Astrocyte (in vitro differentiated cells and primary cell): ENCODE results near the gene HFE. TPM values are rescaled to one million over a fixed set of nuclear protein-coding genes. Genes with fewer than 3 reads are reported as not detected.
"Not testable (repeated sequence)": the region's sequence is repeated elsewhere in the genome, so short reads cannot be mapped to it uniquely, and the experiment has no call there.

Experiments used
- DNase-seq: peaks from one replicate; pipeline ENCODE4 v3.0.0-alpha.2; 2010; ENCODE audit warnings: low read depth
- FAIRE-seq: peaks from 2 replicates; lab custom pipeline; 2011; peaks lifted over from hg19 to GRCh38; lab: Jason Lieb, UNC
- H2AFZ ChIP-seq: 2 replicates; pipeline ENCODE4 v1.6.0; 2012; ENCODE audit warnings: low read depth, low read length, inconsistent platforms
- H3K27ac ChIP-seq: 2 replicates; pipeline ENCODE4 v1.5.1; 2011; ENCODE audit warnings: low read depth, low read length, inconsistent platforms
- H3K27me3 ChIP-seq: 2 replicates; pipeline ENCODE4 v1.6.0; 2011; ENCODE audit warnings: low read length, inconsistent platforms; ENCODE audit not compliant: insufficient read depth
- H3K36me3 ChIP-seq: 2 replicates; pipeline ENCODE4 v1.5.1; 2011; ENCODE audit warnings: low read length, inconsistent platforms; ENCODE audit not compliant: insufficient read depth
- H3K4me1 ChIP-seq: 2 replicates; pipeline ENCODE4 v1.5.1; 2011; ENCODE audit warnings: low read length, inconsistent platforms; ENCODE audit not compliant: insufficient read depth
- H3K4me2 ChIP-seq: 2 replicates; pipeline ENCODE4 v1.6.0; 2012; ENCODE audit warnings: low read length, inconsistent platforms
- H3K4me3 ChIP-seq: 2 replicates; pipeline ENCODE4 v1.5.1; 2011; ENCODE audit warnings: low read depth, mild to moderate bottlenecking, low read length, inconsistent platforms; ENCODE audit not compliant: insufficient read depth
- H3K79me2 ChIP-seq: 2 replicates; pipeline ENCODE4 v1.6.0; 2012; ENCODE audit warnings: mild to moderate bottlenecking, low read length, inconsistent platforms; ENCODE audit not compliant: insufficient read depth
- H3K9ac ChIP-seq: 2 replicates; pipeline ENCODE4 v1.6.0; 2012; ENCODE audit warnings: mild to moderate bottlenecking, low read length, inconsistent platforms
- H3K9me3 ChIP-seq: 2 replicates; pipeline ENCODE4 v1.5.1; 2012; ENCODE audit warnings: low read depth, mild to moderate bottlenecking, low read length, inconsistent platforms; ENCODE audit not compliant: insufficient read depth
- H4K20me1 ChIP-seq: 2 replicates; pipeline ENCODE4 v1.6.0; 2012; ENCODE audit warnings: low read length, inconsistent platforms; ENCODE audit not compliant: insufficient read depth
- H3K27ac Mint-ChIP-seq: one replicate; pipeline ENCODE4 v1.8.0; 2021; ENCODE audit warnings: mild to moderate bottlenecking, mixed read lengths; ENCODE audit not compliant: unreplicated experiment
- H3K27me3 Mint-ChIP-seq: one replicate; pipeline ENCODE4 v1.8.0; 2021; ENCODE audit warnings: low read depth, mixed read lengths; ENCODE audit not compliant: unreplicated experiment
- H3K36me3 Mint-ChIP-seq: one replicate; pipeline ENCODE4 v1.8.0; 2021; ENCODE audit warnings: low read depth, mixed read lengths; ENCODE audit not compliant: unreplicated experiment
- H3K4me1 Mint-ChIP-seq: one replicate; pipeline ENCODE4 v1.8.0; 2021; ENCODE audit warnings: low read depth, mixed read lengths; ENCODE audit not compliant: unreplicated experiment
- H3K4me3 Mint-ChIP-seq: one replicate; pipeline ENCODE4 v1.8.0; 2021; ENCODE audit warnings: mild to moderate bottlenecking, moderate library complexity, mixed read lengths; ENCODE audit not compliant: unreplicated experiment
- H3K9me3 Mint-ChIP-seq: one replicate; pipeline ENCODE4 v1.8.0; 2021; ENCODE audit warnings: mild to moderate bottlenecking, mixed read lengths; ENCODE audit not compliant: unreplicated experiment
- EZH2 ChIP-seq: IDR thresholded peaks from 2 replicates; pipeline ENCODE4 v1.6.1; 2012; ENCODE audit warnings: mild to moderate bottlenecking, low read length, inconsistent platforms; ENCODE audit not compliant: insufficient read depth
- total RNA-seq: library from RNA; stranded (reverse); gene quantifications from 2 replicates; pipeline ENCODE4 v1.2.1, GENCODE V29; 2021
- TF ChIP-seq, protein P1 (sequence below): IDR thresholded peaks from 2 replicates; pipeline ENCODE4 v1.5.1; 2011; ENCODE audit warnings: low read depth, mild to moderate bottlenecking, inconsistent platforms, low read length, moderate library complexity; ENCODE audit not compliant: insufficient read depth

HFE gene
- total RNA-seq, 1 donor from 2014 or later: 5.7 TPM

DNA sequence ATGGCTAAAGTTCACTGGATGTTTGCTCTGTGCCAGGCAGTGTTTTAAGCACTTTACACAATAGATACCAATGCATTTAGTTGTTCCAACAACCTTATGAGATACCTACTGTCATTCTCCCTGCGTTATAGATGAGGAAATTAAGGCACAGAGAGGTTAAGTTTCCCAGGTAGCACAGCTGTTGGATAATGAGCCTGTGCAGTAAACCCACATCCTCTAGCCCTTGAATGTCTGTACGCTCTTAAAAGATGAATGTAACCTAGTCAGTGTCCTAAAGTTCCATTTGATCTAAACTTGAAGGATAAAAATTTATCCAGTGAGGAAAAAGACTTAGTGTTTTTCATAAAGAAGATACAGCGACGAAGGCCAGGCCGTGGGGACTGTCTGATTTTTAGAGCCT, 28.0 kb downstream of the HFE start:
- Histone ChIP-seq H3K27ac (no peak overlapping the region), H3K27me3 (no peaks in the 10 kb centered on the region), H2AFZ (no peak overlapping the region), H3K36me3 (no peaks in the 10 kb centered on the region), H3K9me3 (no peaks in the 10 kb centered on the region), H4K20me1 (no peaks in the 10 kb centered on the region), H3K9ac (no peak overlapping the region), H3K4me1 (no peaks in the 10 kb centered on the region), H3K4me2 (no peak overlapping the region), H3K4me3 (no peak overlapping the region), H3K79me2 (no peaks in the 10 kb centered on the region)
- Mint-ChIP-seq H3K4me1 (no peaks in the 10 kb centered on the region), H3K4me3 (no peak overlapping the region), H3K27ac (no peak overlapping the region), H3K36me3 (peaks cover 4% of the 10 kb centered on the region), H3K27me3 (no peaks in the 10 kb centered on the region), H3K9me3 (no peaks in the 10 kb centered on the region)
- no peak for FAIRE-seq
- TF ChIP-seq, protein P1, sequence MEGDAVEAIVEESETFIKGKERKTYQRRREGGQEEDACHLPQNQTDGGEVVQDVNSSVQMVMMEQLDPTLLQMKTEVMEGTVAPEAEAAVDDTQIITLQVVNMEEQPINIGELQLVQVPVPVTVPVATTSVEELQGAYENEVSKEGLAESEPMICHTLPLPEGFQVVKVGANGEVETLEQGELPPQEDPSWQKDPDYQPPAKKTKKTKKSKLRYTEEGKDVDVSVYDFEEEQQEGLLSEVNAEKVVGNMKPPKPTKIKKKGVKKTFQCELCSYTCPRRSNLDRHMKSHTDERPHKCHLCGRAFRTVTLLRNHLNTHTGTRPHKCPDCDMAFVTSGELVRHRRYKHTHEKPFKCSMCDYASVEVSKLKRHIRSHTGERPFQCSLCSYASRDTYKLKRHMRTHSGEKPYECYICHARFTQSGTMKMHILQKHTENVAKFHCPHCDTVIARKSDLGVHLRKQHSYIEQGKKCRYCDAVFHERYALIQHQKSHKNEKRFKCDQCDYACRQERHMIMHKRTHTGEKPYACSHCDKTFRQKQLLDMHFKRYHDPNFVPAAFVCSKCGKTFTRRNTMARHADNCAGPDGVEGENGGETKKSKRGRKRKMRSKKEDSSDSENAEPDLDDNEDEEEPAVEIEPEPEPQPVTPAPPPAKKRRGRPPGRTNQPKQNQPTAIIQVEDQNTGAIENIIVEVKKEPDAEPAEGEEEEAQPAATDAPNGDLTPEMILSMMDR: no peak
- TF ChIP-seq EZH2: no peak
- DNase-seq: no peak

DNA sequence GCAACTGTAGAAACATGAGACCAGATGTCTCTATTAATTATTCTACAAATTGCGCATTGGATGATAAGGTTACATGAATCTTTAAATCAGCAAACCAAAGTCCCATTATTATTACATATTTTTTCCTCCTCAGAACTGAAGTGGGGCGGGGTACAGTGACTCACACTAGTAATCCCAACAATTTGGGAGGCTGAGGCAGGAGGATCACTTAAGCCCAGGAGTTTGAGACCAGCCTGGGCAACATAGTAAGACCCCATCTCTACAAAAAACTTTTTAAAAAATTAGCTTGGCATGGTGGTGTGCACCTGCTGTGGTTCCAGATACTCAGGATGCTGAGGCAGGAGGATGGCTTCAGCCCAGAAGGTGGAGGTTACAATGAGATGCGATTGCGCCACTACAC, 29.0 kb downstream of the HFE start:
- DNase-seq (no peak), FAIRE-seq (no peak)
- no peak for TF ChIP-seq EZH2
- TF ChIP-seq, protein P1: no peak
- peaks cover 5% of the 10 kb centered on the region for H3K4me1 ChIP-seq
- H3K27me3 Mint-ChIP-seq: no peaks in the 10 kb centered on the region
- H3K4me1 Mint-ChIP-seq: peaks cover 8% of the 10 kb centered on the region
- H3K4me3 Mint-ChIP-seq: no peak overlapping the region
- H3K36me3 Mint-ChIP-seq: peaks cover 4% of the 10 kb centered on the region
- H3K4me2 ChIP-seq: no peak overlapping the region
- no peaks in the 10 kb centered on the region for H3K9me3 ChIP-seq
- H2AFZ ChIP-seq: no peak overlapping the region
- H3K4me3 ChIP-seq: no peak overlapping the region
- no peak overlapping the region for H3K9ac ChIP-seq
- H3K79me2 ChIP-seq: no peaks in the 10 kb centered on the region
- no peaks in the 10 kb centered on the region for H4K20me1 ChIP-seq
- H3K36me3 ChIP-seq: no peaks in the 10 kb centered on the region
- no peak overlapping the region for H3K27ac ChIP-seq
- H3K9me3 Mint-ChIP-seq: no peaks in the 10 kb centered on the region
- H3K27me3 ChIP-seq: no peaks in the 10 kb centered on the region
- no peak overlapping the region for H3K27ac Mint-ChIP-seq

DNA sequence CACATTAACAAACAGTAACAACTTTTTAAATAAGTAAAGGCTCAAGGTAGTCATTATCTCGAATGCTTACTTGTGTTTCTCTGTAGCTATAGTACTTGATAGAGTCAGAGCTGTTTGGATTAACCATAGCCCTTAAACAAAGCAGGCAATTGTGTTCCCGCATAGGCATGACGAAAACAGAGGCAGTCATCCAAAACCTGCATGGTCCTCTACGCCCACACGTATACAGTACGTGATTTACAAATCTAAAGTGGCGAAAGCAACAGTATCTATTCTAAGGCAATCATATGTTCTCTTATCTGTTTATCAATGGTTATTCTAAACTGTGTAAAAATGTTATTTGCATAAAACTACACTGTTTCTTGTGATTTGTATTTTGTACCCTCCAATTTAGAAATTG, 31.8 kb downstream of the HFE start:
- TF ChIP-seq, protein P1: no peak
- TF ChIP-seq EZH2: no peak
- Mint-ChIP-seq H3K27ac (no peak overlapping the region), H3K36me3 (peaks cover 4% of the 10 kb centered on the region), H3K4me1 (peaks cover 10% of the 10 kb centered on the region), H3K27me3 (no peaks in the 10 kb centered on the region), H3K9me3 (peaks cover 2% of the 10 kb centered on the region), H3K4me3 (no peak overlapping the region)
- Histone ChIP-seq H4K20me1 (no peaks in the 10 kb centered on the region), H3K27me3 (no peaks in the 10 kb centered on the region), H3K9me3 (no peaks in the 10 kb centered on the region), H2AFZ (no peak overlapping the region), H3K4me3 (no peak overlapping the region), H3K9ac (no peak overlapping the region), H3K4me2 (peak overlapping the region; percentile 45), H3K36me3 (no peaks in the 10 kb centered on the region), H3K4me1 (peaks cover 6% of the 10 kb centered on the region), H3K79me2 (no peaks in the 10 kb centered on the region), H3K27ac (peak overlapping the region; percentile 8)
- peak; percentile 94 for DNase-seq
- no peak for FAIRE-seq

DNA sequence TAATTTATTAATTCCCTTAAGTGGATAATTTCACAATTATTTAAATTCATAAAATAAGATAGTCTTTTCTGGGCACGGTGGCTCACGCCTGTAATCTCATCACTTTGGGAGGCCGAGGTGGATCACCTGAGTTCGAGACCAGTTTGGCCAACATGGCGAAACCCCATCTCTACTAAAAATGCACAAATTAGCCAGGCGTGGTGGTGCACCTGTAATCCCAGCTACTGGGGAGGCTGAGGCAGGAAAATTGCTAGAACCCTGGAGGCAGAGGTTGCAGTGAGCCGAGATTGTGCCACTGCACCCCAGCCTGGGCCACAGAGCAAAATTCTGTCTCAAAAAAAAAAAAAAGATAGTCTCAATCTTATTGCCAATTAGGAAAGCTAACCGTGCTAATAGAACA, 32.9 kb downstream of the HFE start:
- Histone ChIP-seq H3K79me2 (peaks cover 11% of the 10 kb centered on the region), H4K20me1 (peaks cover 11% of the 10 kb centered on the region)
- not testable (repeated sequence) for H3K36me3 ChIP-seq, H3K4me3 ChIP-seq, H3K4me2 ChIP-seq, H3K27me3 ChIP-seq, DNase-seq, H3K36me3 Mint-ChIP-seq, H3K4me3 Mint-ChIP-seq, H2AFZ ChIP-seq, H3K9me3 Mint-ChIP-seq, H3K9me3 ChIP-seq, H3K4me1 ChIP-seq, H3K9ac ChIP-seq, H3K27me3 Mint-ChIP-seq, FAIRE-seq, H3K27ac ChIP-seq
- Mint-ChIP-seq H3K27ac (peak overlapping the region; percentile 62), H3K4me1 (peaks cover 10% of the 10 kb centered on the region)
